Measurements from ENCODE around the gene FUT7.
"Not testable (repeated sequence)": the region's sequence is repeated elsewhere in the genome, so short reads cannot be mapped to it uniquely, and the experiment has no call there.

FUT7 gene

DNA sequence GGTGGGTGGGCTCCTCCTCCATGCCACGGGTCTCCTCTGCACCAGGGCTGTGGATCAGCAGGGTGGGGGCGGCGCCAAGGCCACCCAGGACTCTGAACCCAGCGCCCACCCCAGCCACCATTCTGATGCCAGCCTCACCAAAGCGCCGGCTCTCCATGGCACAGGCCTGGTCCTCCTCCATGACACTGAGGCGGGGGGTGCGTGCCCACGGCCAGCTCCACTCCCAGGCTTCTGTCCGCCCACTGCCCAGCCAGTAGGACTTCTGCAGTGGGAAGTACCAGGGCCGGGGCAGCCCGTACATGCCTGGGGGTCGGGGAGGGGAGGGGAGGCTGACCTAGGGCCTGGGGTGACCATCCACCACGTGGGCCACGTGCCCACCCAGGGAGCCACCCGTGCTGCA is 15.5 kb downstream of the FUT7 start:
- no peak for DNase-seq

DNA sequence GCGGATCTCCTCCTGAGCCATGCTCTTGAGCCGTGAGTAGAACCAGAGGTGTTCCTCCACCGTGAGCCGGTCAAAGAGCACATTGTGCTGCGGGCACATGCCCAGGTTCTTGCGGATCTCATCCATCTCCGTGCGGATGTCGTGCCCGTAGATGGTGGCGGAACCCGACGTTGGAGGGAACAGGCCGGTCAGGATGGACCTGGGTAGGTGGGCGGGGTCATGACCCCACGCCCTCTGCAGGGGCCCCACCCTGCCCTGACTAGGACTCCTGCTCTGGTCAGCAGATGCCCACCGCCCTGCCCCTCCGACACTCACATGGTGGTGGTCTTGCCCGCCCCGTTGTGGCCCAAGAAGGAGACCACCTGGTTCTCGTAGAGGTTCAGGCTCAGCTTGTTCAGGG is 15.9 kb downstream of the FUT7 start:
- no peak for DNase-seq

DNA sequence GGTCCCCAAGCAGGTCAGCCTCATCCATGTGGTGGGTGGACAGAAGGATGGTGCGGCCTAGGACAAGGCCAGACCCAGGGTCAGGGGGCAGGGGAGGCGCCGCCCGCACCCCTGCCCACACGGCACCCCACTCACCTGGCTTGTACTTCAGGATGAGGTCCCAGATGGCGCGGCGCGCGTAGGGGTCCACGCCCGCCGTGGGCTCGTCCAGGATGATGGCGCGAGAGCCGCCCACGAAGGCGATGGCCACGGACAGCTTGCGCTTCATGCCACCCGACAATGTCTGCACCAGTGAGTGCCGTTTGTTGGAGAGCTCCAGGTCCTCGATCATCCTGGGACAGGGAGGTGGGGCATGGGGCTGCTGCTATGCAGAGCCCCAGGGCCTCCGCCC is 16.4 kb downstream of the FUT7 start:
- no peak for DNase-seq

- no peak for DNase-seq
Observed at GRCh38 chr9:137014776-137015539, 16.9 kb downstream of the FUT7 start.

DNA sequence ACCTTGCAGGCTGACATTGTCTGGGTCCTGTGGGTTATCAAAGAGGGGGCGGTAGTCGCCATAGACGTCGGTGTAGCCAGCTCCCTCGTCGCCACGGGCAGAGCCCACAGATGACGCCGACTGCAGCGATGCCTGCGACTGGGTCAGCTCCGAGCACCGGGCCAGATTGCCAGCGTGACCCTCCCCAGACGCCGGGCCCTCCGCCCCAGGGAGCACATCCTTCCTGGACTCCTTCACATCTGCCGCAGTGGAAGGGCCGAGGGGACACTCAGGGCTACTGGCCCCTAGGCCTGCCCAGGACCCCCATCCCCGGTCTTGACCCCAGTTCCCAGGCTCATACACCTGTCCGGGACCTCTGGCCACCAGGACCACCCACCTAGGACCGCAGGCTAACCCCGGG is 17.7 kb downstream of the FUT7 start:
- no peak for DNase-seq

DNA sequence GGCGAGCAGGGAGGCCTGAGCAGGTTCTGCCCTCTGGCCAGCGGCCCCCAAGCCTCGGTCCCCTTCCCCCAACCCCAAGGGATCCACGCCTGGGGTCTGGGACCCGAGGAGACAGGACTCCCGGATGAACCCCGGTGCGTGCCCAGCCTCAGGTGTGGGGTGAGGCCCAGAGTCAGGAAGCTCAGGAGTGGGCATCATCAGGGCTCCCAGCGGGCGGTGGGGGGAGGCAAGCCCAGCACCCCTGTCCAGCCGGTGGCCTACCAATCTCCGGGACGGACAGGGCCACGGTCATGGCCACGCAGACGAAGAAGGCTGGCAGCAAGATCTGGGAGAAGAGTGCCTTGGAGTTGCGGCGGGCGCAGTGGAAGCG is 18.3 kb downstream of the FUT7 start:
- no peak for DNase-seq

DNA sequence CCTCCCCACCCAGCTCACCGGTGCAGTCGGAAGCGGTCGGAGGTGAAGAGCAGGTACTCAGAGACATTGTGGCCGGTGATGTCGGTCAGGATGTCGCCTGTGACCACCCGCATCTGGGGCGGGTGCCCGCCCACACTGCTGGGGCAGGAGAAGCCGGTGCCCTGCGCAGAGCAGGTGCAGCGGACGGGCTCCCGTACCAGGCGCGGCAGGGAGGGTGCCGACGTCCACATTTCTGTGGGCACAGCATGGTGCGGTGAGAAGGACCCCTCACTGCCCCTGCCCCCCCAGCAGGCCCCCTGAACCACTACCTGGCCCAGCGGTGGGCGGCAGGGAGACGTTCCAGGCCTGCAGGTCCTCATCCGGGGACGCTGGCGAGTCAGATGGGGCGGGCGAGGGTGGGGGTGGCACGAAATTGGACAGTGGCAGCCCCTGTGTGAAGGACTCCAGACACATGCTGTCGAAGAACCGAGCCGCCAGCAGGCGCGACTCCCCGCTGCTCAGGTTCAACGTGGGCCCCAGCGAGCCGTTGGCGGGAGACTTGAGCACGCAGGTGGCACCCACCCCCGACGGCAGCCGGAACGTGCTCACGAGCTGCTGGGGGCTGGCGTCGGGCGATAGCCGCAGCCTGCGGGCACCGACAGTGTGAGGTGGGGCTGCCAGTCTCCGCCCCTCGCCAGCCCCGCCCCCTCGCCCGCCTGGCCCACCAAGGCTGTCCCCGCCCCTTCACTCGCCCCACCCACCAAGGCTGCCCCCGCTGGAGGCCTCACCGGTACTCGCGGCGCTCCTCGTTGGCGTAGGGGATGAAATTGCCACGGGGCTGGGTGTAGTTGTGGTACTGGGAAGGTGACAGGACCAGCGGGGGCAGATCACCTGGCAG is 19.0 kb downstream of the FUT7 start:
- no peak for DNase-seq

GRCh38 chr9:137011907-137012675 is 19.8 kb downstream of the FUT7 start:
- DNase-seq: no peak

DNA sequence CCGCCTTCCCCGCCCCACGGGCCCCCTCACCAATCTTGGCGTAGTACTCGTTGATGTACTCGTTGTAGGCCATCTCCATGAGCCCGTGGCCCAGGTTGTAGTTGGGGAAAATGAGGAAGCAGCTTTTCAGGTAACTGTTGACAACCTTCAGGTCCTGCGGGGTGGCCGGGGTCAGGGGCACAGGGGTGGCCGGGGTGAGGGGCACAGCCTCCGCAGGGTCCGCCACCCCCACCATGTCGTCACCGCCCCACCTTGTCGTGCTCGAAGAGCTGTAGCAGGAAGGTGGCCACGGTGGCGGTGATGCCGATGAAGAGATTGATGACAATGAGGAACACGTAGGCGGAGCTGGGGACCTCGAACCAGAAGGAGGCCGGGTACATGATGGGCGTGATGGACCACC is 20.7 kb downstream of the FUT7 start:
- DNase-seq: no peak

DNA sequence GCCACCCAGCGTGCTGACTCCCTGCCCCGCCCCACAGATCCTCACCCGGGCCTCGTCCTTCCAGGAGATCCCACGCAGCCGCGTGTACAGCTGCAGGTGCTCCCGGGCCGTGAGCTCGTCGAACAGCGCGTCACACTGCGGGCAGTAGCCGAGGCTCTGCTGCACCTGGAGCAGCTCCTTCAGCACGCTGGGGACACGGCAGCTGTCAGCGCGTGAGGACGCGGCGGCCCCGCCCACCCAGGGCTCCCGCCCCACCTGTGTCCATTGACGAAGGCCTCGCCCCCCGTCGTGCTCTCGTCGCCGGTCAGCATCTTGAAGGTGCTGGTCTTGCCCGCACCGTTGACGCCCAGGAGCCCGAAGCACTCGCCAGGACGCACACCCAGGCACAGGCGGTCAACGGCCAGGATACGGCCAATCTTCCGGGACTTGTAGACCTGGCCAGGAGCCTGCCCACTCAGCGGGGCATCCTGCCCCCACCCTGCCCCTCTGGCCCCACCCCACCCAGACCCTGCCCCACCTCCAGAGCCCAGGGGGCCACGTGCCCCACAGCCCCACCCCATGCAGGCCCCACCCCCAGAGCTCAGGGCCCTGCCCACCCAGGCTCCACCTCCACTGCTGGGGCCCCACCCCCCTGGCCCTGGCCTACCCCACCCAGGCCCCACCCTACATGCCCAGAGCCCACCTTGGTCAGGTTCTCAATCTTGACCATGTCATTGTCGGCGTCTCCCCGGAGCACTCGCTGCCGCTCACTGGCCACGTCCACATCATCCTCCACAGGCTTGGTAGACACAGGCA is 21.8 kb downstream of the FUT7 start:
- DNase-seq: no peak

- no peak for DNase-seq
Observed at GRCh38 chr9:137009217-137009616, 22.7 kb downstream of the FUT7 start.

- no peak for DNase-seq
Observed at GRCh38 chr9:137008312-137008711, 23.6 kb downstream of the FUT7 start.

GRCh38 chr9:137007816-137008270 is 24.0 kb downstream of the FUT7 start:
- no peak for DNase-seq

DNA sequence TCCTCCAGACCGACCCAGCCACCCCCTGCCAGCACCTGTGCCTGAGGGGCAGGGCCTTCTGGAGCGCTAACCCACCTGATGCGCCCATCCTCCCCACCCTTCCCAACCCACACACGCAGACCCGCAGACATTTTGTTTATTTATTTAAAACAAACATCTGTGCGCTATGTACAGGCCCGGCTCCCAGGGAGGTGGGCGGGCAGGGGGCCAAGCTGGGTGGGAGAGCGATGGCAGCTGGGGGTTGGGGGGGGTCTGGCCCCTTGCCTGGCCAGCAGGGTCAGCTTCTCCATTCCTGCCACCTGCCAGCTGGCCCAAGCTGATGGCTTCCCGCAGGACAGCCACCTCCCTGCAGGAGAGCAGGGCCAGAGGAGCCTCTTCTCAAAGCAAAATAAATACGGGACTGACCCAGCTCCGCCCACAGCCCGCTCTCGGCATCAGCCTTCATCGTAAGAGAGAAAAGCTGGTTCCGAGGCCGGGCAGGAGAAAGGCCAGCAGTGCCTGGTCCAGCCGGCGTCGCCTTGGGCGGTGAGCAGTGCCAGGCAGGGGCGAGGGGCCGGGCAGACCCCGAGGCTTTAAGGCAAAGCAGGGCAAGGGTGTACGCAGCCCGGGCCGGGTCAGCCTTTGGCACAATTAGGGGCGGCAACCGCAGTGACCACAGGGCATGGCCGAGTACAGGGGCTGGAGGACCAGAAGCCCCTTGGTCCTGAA is 24.6 kb downstream of the FUT7 start:
- DNase-seq: no peak

DNA sequence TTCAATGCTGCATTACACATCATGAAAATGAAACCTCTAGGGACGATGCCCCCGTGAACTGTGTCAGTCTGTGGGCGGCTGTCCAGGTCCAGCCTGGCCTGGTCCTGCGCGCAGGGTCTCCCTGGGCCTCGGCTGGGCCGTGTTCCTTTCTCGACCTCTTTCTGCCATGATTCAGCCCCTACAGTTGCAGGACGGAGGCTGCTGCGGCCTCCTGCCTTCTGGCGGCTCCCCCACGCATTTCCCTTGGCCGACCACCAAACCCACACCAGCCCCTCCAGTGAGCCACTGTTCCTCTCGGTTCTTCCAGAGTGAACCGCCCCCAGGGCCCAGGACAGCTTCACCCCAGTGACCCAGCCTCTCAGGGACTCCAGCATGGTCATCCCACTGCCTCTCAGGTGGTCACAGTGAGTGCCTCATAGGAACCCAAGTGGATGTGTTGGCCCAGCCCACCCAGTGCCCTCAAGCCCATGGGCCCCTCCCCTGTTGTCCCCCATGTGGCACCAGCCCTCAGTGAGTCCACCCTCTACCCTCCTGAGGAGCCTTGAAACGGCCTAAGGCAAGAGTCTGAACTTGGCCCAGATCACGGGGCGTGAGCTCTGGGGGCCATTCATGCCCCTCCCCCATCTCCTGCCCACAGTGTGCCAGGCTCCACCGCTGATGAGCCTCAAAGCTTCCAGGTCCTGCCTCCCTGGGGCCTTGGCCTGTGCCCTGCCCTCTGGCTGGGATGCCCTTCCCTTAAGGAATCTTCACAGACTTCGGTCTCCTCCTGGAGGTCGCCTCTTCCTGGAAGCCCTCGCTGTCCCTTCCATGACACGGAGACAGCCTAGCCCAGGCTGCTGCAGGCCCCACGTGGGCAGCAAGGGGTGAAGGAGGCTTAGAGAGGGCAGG is 25.5 kb downstream of the FUT7 start:
- DNase-seq: no peak

DNA sequence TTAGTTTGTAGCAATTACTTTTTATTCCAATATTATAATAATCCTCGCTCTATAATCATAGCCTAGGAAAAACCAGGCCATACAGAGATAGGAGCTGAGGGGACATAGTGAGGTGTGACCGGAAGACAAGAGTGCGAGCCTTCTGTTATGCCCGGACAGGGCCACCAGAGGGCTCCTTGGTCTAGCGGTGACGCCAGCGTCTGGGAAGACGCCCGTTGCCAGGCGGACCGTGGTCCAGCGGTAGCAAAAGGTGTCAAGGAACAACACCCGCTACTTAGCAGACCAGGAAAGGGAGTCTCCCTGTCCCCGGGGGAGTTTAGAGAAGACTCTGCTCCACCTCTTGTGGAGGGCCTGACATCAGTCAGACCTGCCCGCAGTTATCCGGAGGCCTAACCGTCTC is 27.6 kb downstream of the FUT7 start:
- not testable (repeated sequence) for DNase-seq

- no peak for DNase-seq
Observed at GRCh38 chr9:137002646-137003041, 29.2 kb downstream of the FUT7 start.

DNA sequence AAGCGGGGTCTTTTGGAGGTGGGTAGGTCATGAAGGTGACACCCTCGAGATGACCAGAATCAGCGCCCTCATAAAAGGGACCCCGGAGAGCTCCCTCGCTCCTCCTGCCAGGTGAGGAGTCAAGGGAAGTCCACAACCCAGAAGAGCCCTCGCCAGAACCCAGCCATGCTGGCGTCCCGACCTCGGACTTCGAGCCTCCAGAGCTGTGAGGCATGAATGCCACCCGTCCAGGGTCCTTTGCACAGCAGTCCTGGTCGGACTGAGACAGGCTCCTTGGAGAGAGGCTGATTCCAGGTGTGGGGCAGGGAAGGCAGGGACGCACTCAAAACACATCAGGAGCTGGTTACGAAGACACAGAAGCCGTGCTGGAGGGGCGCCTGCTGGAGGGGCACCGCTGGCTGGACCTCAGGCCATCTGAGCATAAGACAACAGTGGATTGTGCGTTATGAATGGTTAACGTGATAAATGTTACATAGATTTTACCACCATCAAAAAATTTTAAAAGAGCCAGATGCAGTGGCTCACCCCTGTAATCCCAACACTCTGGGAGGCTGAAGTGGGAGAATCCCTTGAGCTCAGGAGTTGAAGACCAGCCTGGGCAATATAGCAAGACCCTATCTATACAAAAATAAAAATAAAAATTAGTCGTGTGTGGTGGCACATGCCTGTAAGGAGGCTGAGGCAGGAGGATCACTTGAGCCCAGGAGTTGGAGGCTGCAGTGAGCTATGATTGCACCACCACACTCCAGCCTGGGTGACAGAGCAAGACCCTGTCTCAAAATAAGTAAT is 29.8 kb downstream of the FUT7 start:
- no peak for DNase-seq

DNA sequence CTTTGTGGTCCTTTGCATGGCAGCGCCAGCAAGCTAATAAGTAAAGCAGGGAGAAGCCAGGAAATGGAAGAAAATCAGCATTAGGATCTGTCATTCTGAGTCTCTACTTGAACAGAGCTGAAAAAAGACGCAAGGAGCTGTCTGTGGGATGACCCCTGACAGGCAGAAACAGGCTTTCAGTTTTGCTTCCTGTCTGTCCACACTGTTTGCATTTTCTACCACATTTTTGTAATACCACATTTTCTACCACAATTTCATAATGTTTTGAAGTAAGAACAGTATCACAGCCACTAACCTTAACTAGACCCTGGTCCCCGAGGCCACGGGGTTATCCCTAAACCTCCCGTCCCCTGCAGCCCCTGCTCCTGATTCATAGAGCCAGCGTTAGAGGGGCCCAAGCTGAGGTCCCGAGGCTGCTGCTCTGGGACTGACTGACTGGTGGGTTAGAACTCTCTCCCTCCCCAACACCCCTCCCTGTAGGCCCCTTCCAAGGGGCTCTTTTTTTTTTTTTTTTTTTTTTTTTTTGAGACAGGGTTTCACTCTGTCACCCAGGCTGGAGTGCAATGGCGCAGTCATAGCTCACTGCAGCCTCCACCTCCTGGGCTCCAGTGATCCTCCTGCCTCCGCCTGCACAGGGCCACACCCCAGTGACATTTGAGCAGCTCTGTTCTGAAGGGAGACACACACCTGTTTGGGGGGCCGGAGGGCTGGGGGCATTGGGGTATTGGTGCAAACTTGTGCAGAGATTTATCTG is 31.5 kb downstream of the FUT7 start:
- DNase-seq: no peak

Data from NCI-H526 treated with DMSO at 0.1 percent for 48 hours (cell line).